Stomach (tissue), 4 donors: Measurements from ENCODE around the gene ALKAL2.

Experiments used
- POLR2A ChIP-seq, 4 donors: fragments of 450-650 bp; IDR thresholded peaks; one replicate each; pipeline ENCODE4 v1.6.1; 2016; ENCODE audit warnings: antibody characterized with exemption in 4 of 4, control low read depth in 2 of 4, mild to moderate bottlenecking in 1 of 4, moderate library complexity in 1 of 4
- POLR2AphosphoS5 ChIP-seq, 3 donors: sonication (generic); formaldehyde crosslinking; IDR thresholded peaks; one replicate each; pipeline ENCODE4 v1.6.1; 2016; ENCODE audit warnings: antibody characterized with exemption in 3 of 3

- no peak for TF ChIP-seq POLR2A (IDR thresholded peaks at IDR 0.05)
- TF ChIP-seq POLR2AphosphoS5 (IDR thresholded peaks at IDR 0.05): no peak
These were observed 41.3 kb downstream of the ALKAL2 start for GRCh38 chr2:246489-247144.
